Thyroid gland (tissue), 4 donors: ENCODE results near the gene PMS1.

Experiments used
- POLR2A ChIP-seq, 2 donors: fragments of 450-650 bp; IDR thresholded peaks; one replicate each; pipeline ENCODE4 v1.6.1; 2017; ENCODE audit warnings: antibody characterized with exemption in 2 of 2, mild to moderate bottlenecking in 2 of 2, moderate library complexity in 1 of 2
- TF ChIP-seq, protein P1 (sequence below), 6 experiments: fragments of 200-600 bp in 3 of 6; fragments of 450-650 bp in 3 of 6; sonication (generic) in 3 of 6; IDR thresholded peaks; one replicate each; pipeline ENCODE4 v1.5.1; 2016 to 2019; ENCODE audit warnings: antibody characterized with exemption in 6 of 6, mild to moderate bottlenecking in 2 of 6, inconsistent platforms in 1 of 6, moderate library complexity in 1 of 6

DNA sequence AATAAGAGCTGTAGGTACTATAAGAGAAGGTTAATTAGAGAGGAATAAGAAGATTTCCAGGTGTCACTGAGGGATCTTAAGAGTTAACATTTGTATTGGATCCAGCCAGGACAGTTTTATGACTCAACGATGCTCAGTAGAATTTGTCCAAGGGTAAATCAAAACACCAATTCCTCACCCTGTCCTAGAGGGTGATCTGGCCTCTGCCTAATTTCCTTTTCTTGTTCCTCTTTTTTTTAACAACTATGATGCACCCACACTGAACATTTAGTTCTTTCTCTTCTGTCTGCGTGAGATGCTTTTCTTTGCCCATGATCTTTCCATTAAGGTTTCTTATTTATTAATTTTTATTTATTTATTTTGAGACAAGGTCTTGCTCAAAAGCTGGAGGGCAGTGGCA is 92.0 kb downstream of the PMS1 start:
- TF ChIP-seq, protein P1, sequence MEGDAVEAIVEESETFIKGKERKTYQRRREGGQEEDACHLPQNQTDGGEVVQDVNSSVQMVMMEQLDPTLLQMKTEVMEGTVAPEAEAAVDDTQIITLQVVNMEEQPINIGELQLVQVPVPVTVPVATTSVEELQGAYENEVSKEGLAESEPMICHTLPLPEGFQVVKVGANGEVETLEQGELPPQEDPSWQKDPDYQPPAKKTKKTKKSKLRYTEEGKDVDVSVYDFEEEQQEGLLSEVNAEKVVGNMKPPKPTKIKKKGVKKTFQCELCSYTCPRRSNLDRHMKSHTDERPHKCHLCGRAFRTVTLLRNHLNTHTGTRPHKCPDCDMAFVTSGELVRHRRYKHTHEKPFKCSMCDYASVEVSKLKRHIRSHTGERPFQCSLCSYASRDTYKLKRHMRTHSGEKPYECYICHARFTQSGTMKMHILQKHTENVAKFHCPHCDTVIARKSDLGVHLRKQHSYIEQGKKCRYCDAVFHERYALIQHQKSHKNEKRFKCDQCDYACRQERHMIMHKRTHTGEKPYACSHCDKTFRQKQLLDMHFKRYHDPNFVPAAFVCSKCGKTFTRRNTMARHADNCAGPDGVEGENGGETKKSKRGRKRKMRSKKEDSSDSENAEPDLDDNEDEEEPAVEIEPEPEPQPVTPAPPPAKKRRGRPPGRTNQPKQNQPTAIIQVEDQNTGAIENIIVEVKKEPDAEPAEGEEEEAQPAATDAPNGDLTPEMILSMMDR (IDR thresholded peaks at IDR 0.05), result no peak
- TF ChIP-seq POLR2A (IDR thresholded peaks at IDR 0.05), result no peak
